ENCODE results near the gene YARS2.

GRCh38 chr12:32702473-32702872 is 53.2 kb downstream of the YARS2 start:
- TF ChIP-seq CTCF (IDR thresholded peaks at IDR 0.05) (no peak), POLR2A (IDR thresholded peaks at IDR 0.05) (no peak), EP300 (IDR thresholded peaks at IDR 0.05) (no peak), POLR2AphosphoS5 (IDR thresholded peaks at IDR 0.05) (no peak)
